Fibroblast of skin of left biceps (primary cell): ENCODE results near the gene KRTAP10-1.

Source experiments
- DNase-seq, 2 experiments: peaks; one replicate each; pipeline ENCODE4 v3.0.0-alpha.2; 2013; ENCODE audit warnings: low read depth in 2 of 2

KRTAP10-1 gene

DNA sequence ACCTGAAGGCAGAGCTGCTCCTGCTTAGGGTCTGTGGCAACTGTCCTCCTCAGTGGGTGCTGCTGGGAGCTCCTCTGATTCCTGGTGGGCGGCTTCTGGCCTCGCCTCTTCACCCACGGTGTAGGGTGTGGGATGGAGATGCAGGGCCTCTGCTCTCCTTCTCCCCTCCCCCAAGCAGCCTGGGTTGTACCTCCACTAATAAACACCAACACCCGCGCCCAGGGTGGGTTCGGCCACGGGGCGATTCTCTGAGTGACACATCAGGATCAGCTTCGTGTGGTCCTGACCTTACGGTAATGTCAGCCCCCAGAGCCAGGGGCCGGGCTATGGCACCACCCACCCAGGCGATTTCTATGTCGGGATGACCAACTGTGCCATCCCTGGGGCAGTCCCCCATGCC is 23.7 kb downstream of the KRTAP10-1 start:
- DNase-seq: no peak

DNA sequence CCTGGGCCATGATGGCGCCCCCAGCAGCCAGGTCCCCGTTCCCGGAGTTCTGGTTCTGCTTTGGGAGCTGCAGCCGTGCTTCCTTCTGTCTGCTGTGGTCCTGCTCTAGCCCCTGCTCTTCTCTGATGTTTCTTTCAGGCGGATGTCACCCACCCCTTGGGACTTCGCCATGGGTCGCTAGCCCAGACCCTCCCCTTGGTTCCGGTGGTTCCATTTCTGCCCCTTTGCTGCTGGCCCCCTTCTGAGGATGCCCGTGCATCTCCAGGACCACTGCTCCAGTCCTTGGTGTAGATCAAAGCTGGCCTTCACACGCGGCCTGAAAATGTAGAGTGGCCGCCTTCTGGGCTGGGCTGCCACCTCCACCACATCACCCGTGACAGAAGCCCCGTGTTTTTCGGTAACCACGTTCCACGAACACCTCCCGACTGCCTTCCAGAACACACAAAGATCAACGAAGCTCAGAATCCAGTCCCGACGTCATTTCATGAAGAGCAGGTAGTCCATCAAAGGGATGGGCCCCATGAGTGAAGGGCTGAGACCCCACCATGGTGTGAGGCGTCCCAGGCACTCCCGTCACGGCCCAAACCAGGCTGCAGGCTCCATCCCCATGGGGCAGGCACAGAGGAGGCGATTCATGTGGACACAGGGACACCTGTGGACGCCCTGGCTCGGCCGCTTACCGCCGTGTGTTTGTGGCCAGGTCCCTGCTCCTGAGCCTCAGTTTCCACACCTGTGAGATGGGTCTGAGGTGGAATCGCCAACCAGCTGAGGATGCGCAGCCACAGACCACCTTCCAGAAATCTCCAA is 24.4 kb downstream of the KRTAP10-1 start:
- no peak for DNase-seq

DNA sequence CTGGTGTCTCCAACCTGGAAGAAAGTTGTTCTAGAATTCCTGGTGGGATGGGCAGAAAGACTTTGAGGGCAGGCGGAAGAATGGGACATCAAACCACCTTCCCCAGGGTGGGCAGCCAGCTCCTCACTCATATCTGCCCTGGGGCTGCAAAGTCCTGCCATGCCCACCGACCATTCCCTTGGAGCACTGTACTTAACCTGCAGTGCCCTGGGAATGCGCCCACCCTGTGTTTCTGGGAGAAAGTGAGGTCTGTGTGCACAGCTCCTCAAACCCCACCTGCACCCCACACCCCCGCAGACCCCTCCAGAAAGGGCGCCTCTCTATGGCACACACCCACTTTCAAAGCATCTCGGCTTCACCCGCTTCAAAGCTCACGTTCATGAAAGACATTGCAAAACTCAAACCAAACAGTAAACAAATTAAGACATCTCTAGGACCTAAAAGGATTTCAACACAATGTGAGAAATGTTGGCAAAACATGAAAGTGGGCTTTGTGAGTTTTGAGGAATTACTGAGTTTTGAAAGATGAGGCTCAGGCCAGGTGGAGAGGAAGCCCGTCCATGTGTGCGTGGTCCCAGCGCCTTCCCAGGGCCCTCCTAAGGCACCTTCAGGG is 25.1 kb downstream of the KRTAP10-1 start:
- no peak for DNase-seq

DNA sequence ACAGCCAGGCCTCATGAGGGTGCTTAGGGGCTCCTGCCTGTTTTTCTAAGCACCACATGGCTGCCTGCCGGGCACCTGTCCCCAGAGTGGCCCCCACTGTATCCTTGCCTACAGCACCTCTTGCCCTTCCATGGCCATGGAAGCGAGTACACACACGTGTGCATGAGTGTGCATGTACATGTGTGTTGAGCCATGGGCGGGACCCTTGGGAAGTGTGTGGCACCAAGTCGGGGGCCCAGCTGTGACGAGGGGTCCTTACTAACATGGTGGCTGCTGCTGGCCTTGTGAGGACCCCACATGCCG is 25.8 kb downstream of the KRTAP10-1 start:
- no peak for DNase-seq

DNA sequence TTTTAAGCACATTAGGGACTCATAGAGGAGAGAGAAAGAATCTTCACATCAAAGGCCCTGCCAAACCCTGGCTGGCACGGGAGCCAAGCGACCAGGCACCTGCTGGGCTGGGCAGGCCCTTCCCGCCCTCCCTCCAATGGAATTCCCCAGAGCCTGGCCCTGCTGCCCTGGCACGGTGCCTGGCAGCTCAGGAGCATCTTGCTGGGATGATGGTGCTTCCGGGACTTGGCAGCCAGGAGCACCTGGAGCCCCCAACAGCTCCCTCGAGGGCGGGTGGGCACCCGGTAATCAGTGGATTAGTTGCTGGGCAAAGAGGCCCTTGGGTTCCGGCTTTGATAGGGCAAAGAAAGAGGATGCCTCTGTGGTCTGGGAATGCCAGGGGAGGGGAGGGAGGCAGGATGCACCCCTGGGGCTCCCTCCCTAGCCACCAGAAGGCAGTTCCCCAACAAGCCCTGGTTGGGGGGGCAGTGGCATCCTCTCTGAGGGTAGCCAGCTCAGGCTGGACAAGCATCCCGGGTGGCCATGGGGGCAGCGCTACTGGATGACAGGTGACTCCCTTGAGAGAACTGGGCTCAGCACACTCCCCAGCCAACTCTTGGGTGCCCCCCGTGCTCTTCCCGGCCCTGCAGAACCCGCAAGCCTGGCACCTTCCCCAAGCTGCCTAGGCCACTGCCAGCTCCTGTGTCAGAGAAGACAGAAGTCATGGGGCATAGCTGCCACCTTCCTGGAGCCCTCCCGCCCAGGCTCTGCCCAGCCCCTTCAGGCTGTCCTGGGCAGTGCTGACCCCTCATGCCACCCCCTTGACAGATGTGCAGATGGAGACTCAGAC is 26.4 kb downstream of the KRTAP10-1 start:
- no peak for DNase-seq

DNA sequence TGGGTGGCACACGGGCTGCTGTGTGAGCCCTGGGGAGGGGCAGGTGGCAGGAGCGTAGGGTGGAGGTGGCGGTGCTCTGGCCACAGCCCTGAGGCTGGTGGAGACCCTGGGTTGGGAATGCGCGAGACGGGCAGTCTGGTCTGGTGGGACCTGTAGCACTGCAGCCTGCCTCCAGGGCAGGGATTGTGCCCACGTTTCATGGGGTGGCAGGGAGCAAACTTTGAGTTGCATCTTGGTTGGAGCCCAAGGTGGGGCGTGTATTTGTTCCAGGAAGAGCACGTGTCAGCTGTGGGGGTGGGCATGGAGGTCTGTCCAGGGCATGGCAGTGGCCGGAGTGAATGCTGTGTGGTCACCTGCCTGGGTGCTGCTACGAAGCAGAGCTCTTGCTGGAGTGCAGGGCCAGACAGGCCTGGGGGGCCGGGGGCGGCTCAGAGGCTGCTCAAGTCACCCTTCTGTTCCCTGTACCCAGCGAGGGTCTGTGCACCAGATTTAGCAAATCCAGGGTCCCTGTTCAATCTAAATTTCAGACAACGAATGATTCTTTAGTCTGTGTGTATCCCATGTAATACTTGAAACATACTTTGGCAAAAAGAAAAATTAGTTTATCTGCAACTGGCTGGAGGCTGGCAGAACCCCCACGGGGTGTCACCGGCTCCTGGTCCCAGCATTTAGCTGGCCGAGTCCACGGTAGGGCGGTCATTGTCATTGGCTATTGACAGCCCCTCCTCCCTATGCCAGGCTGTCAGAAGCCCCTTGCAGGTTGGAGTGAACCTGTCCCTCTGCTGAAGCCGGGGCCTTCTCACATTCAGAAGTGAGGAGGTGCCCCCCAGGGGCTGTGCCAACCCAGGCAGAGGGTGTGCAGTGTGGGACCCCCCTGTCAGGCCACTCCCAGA is 27.3 kb downstream of the KRTAP10-1 start:
- no peak for DNase-seq

DNA sequence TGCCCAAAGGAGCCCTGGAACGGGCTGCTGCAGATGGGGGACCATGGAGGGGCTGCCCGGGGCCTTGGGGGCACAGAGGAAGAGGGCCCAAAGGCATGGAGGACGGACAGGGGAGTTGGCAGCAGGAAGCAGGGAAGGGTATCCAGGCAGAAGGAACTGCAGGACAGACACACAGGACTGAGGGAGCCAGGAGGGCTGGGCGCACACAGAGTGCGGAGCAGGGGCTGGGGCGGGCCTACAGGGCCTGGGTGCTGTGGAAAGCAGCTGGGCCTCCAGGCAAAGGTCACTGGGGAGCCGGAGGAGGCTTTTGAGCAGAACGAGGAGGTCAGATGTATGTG is 28.1 kb downstream of the KRTAP10-1 start:
- DNase-seq: no peak

DNA sequence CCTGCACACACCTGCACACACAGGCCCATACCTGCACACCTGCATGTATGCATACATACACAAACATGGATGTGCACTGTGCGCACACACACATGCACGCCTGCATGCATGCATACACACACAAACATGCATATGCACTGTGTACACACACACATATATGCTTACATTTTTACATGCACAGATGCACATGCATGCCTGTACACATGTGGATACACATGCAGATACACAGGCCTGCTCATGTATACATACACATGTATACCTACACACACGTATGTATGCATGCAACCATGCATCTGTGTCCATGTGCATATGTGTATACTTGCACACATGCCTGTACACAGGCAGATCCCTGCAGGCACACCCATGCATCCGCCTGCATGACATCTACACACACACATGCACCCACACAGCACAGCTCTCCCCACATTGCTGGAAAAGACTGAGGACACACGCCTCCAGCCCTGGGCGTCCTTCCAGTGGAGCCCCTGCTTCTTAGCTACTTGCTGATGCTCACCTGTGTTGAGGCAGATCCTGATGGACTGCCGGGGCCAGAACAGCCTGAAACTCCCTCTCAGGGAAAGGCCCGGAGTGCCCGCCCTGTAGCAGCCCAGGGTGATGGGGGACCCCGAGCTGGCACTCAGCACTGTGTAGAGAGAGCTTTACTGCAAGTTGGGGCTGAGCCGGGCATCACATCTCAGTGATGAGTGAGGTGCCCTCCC is 28.6 kb downstream of the KRTAP10-1 start:
- no peak for DNase-seq

DNA sequence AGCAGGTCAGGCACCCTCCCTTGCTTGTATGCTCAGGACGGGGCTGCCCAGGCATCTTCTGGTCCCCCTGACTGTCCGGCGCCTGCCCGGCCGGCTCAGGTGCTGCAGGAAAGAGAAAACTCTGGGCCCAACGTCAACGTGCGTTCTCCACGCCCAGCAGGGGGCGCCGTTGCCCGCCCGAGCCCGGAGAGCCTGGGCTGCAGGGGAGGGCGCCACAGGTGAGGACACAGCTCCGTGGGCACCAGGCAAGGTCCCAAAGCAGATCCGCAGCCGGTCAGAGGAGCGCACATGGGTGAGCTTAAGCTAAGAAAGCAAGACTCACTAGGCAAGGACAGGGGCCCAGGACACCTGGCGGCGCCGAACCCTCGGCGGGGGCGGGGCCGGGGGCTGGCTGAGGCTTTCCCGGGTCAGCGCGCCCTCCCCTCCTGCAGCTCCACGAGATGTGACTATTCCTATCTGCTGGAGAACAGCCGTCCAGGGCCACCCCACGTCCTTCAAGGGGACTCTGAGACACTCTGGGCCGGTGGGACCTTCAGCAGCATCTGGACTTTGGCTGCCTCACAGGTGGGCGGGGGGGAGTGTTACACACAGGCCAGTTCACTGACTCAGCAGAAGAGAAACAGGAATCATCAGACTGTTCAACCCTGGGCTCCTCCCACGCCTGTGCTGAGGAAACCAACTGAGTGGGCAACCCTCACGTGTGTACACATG is 29.3 kb downstream of the KRTAP10-1 start:
- DNase-seq: no peak

DNA sequence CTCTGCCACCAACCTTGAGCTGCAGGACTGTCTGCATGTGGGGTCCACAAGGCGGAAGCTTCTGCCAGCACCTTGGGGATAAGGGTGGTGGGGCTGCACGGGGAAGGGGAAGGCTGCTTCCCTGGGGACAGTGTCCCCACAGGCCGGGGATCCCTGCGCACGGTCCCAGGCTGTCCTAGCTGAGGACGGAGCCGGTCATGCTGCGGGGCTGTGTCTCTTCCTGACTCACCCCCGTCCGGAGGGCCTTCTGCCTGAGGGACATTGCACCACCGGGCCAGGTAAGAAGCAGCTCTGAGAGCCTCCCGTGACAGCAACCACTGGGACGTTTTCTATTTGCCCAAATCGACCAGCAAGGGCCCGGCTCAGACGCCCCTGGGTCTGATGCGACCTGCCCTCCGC is 29.9 kb downstream of the KRTAP10-1 start:
- DNase-seq: no peak

DNA sequence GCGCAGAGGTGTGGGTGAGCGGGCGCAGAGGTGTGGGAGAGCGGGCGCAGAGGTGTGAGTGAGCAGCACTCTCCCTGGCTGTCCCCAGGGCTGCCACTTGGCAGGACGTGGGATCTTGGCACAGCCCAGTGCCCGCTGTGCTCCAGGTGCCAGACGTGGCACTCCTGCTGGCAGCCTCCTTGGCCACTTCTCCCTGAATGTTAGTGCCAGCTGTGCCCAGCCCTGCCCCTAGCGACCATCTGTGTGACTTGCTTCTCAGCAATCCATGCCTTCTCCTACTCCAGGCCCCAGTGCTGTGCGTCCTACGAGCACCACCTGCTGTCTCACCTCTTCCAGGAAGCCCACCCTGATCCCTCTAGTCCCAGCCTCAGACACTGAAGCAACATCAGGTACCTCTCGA is 30.5 kb downstream of the KRTAP10-1 start:
- DNase-seq: no peak

DNA sequence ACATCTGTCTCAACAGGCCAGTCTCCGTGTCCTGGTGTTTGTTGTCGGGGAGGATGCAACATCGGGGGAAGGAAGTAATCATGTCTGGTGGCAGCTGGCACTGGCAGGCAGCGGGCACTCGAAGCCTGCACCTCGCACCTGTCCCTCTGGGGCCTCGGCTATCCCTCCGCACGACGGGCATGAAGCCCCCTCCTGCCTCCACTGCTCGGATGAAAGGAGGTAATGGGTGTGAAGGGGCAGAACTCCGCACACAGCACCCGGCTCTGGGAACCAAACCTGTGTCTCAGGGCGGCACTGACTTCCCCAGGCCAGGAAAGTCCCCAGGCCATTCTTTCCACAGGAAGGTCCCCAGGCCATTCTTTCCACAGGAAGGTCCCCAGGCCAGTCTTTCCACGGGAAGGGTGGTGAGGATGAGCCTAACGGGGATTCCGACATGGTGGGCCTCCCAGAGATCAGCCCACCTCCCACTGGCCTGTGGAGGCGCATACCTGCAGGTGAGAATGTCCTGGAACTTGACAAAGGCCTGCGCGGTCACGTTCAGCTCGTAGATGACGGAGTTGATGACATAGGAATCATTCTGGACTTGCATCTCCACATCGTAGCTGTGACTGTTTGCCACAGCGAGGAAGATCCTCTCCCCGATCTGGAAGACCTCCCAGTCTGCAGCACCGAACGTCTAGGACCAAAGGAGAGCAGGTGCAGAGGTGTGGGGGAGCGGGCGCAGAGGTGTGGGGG is 31.1 kb downstream of the KRTAP10-1 start:
- DNase-seq: no peak

DNA sequence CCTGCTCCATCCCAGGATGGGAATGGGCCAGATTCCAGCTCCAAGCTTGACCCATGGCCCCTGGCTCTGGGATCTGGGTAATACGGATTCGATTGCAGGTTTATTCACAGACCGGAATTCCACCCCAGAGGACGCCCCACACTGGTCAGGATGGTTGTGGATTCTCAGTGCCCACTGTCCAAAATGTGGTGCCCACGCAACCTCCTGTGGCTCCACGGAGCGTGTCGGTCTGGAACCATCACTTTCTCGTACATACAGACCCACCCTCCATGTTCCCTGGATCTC is 31.6 kb downstream of the KRTAP10-1 start:
- DNase-seq: no peak

DNA sequence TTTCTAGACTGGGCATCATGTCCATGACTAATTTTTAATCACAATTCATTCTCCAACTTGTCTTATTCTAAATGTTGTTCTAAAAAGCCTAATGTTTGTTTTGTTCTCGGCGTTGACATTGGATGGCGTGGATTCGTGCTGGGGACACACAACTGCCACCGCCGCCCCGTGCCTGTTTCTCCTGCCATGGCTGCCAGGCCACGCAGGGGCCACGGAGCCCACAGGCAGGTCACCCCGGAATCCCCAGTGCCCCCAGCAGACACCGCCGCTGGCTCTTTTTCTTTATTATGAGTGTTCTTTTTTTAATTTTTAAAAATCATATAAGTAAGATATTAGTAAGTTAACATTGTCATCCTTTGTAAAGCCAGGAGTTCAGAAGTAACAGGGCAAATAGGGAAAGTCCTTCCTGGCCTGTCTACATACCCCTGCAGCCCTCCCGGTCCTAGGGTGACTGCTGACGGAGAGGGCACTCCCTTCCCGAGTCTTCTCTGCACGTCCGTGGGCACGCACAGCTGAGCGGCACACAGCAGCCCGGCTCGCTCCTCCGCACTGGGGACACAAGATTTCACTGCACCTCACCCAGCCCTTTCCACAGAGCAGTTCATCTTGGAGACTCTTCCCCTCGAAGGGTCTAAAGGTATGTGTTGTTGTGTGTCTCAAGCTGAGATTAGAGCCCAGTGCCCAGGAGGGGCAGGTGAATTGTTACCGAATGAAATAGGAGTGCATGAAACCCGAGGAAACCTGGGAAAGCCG is 32.1 kb downstream of the KRTAP10-1 start:
- no peak for DNase-seq

DNA sequence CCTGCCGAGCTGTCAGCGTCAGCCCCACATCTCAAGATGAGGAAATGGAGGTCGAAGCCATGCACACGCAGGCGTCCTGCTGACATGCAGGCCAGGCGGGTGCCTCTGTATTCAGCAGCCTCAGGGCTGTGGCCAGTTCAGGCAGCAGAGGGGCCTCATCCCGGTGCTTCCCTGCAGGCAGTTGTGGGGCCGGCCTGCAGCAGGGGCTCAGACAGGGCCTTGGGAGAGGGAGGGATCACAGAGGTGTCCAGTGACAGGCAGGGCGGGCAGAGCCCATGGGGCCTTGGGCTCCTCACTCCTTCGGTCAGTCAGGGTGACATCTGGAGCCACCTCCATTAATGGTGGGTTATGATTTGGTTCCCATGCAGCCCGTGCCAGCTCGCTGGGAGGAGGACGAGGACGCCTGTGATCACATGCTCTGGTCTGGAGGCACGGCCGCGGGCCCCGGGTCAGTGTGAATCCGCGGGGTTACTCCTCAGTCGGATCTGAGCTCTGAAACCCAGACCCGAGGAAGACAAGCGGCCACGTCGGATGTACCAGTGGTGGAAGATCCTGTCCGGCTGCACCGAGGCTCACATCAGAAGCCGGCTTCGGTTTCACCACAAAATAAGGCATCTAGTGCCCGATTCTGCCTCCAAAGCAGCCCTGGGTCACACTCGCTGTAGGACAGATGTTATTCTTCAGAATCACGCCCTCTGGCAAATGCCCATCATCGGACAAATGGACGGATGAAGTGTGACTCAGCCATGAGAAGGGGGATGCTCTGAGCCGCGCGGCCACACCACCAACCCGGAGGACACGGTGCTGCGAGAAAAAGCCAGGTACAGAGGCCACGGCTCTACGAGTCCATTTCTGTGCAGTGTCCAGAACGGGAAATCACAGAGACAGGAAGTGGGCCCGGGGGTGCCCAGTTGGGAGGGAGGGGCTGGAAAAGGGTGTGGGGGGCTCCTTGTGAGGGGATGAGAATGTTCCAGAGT is 33.4 kb downstream of the KRTAP10-1 start:
- no peak for DNase-seq

DNA sequence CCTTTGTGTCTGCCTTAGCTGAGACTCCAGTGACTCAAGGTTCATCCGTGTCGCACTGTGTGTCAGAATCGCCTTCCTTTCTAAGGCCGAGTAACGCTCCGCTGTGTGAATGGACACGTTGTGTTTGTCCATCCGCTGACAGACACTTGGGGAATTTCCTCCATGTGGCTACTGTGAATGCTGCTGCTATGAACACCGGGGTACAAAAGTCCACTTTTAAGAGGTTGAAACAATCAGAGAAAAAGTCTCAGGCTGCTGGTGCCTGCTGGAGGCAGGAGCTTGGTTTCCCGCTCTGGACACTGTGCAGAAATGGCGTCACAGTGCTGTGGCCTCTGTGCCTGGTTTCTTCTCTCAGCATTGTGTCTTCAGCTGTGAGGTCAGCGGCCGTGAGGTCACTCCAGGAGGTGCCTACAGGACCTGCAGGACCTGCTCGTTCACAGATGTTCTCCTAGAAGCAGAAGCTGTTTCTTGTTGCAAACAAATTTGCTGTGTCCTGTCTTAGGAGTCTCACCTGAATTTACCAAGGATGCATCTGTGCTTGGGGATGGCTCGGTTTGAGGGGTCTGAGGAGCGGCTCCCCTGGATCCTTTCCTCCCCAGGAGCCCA is 34.2 kb downstream of the KRTAP10-1 start:
- no peak for DNase-seq

DNA sequence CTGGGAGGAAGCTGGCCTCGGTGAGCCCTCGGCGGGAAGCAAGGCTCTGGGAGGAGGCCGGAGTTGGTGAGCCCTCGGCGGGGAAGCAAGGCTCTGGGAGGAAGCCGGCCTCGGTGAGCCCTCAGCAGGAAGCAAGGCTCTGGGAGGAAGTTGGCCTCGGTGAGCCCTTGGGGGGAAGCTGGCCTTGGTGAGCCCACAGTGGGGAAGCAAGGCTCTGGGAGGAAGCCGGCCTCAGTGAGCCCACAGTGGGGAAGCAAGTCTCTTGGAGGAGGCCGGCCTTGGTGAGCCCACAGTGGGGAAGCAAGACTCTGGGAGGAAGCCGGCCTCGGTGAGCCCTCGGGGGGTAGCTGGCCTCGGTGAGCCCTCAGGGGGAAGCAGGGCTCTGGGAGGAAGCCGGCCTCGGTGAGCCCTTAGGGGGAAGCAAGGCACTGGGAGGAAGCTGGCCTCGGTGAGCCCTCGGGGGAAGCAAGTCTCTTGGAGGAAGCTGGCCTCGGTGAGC is 36.0 kb downstream of the KRTAP10-1 start:
- DNase-seq: no peak
